ENCODE measurements around the gene CDKAL1. TPM values are rescaled to one million over a fixed set of nuclear protein-coding genes. Genes with fewer than 3 reads are reported as not detected.

The CDKAL1 gene
- total and polyA plus RNA-seq, 11 donors, result 3.2 to 14.3 (median 9.3) TPM

DNA sequence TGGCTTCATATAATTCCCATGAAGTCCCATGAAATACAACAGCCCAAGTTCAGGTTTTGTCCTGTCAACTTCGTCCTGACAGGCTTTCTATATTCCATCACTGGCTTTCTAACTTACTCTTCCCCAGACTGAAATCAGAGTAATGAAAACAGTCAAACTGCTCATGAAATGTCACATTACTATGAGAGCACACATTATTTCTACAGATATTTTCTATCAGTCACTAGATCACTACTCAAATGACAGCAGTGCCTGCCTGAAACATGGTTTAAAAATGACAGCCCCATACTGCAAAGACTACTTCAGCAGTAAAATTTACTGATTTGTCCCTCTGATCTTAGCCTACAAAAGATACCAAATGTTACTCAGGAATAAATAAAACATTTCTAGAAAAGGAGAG, 616.4 kb downstream of the CDKAL1 start:
- H3K4me1 ChIP-seq, result peaks cover 0 to 7% (median 0%) of the 10 kb centered on the region in 12 donors
- no peaks in the 10 kb centered on the region for H3K9me3 ChIP-seq
- intact Hi-C loops (cut with DNase I), result no loop called here
- ATAC-seq, result no peak
- H3K4me3 ChIP-seq, result no peak overlapping the region
- H3K27ac ChIP-seq, result no peak overlapping the region
- TF ChIP-seq, protein P1, sequence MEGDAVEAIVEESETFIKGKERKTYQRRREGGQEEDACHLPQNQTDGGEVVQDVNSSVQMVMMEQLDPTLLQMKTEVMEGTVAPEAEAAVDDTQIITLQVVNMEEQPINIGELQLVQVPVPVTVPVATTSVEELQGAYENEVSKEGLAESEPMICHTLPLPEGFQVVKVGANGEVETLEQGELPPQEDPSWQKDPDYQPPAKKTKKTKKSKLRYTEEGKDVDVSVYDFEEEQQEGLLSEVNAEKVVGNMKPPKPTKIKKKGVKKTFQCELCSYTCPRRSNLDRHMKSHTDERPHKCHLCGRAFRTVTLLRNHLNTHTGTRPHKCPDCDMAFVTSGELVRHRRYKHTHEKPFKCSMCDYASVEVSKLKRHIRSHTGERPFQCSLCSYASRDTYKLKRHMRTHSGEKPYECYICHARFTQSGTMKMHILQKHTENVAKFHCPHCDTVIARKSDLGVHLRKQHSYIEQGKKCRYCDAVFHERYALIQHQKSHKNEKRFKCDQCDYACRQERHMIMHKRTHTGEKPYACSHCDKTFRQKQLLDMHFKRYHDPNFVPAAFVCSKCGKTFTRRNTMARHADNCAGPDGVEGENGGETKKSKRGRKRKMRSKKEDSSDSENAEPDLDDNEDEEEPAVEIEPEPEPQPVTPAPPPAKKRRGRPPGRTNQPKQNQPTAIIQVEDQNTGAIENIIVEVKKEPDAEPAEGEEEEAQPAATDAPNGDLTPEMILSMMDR (IDR thresholded peaks at IDR 0.05), result no peak
- no peak for TF ChIP-seq POLR2A (IDR thresholded peaks at IDR 0.05)
- no peaks in the 10 kb centered on the region for H3K36me3 ChIP-seq
- no peaks in the 10 kb centered on the region for H3K27me3 ChIP-seq
- no peak for DNase-seq
- WGBS, 4 donors, result 89 to 93% (median 91%) methylated on average over 1 of the region's 1 CpG

DNA sequence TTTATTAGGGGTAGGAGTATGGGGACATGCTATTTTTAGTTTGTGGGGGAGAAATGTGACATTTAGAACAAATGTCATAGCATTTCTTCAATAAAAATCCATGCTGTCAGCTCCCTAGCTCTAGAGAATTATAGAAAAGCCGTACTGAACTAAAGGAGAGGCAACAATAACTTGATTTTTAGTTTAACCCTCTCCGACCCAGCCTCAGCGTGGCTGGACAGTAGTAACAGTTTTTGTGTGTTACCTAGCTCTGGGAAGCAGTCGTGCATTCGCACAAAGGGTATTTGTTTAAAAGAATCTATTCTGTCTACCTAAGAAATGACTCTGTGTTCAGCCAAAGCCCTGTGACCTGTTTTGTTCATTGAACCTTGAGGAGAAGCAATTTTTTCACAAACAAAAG, 616.9 kb downstream of the CDKAL1 start:
- TF ChIP-seq POLR2A (IDR thresholded peaks at IDR 0.05), result no peak
- DNase-seq (no peak), ATAC-seq (no peak)
- no peaks in the 10 kb centered on the region for H3K27me3 ChIP-seq
- WGBS, 4 donors, result 65 to 75% (median 73%) methylated on average over 5 of the region's 5 CpGs
- no peaks in the 10 kb centered on the region for H3K36me3 ChIP-seq
- peaks cover 0 to 7% (median 0%) of the 10 kb centered on the region in 12 donors for H3K4me1 ChIP-seq
- H3K27ac ChIP-seq, result no peak overlapping the region
- no peaks in the 10 kb centered on the region for H3K9me3 ChIP-seq
- intact Hi-C loops (cut with DNase I), result no loop called here
- H3K4me3 ChIP-seq, result no peak overlapping the region

DNA sequence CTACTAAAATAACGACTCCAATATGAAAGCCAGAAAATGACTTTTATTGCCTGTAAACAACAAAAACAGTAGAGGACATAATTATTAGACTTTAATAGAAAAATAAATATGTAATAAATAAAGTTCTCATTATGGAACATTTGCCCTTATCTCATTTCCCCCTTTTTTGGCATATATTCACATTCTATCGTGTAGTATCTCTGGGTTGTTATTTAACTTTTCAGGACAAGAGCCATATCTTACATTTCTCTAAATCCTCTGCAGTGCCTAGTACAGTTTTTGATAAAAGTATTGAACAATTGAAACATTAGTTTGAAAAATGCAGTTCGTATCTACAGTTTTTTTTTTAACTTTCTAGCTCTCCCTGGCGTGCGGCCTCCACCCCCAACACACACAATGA, 617.3 kb downstream of the CDKAL1 start:
- Histone ChIP-seq H3K27me3 (no peaks in the 10 kb centered on the region), H3K27ac (no peak overlapping the region), H3K4me3 (no peak overlapping the region), H3K4me1 (peaks cover 0 to 7% (median 0%) of the 10 kb centered on the region in 12 donors), H3K9me3 (no peaks in the 10 kb centered on the region), H3K36me3 (no peaks in the 10 kb centered on the region)
- ATAC-seq (no peak), DNase-seq (no peak)
- 67 to 76% (median 72%) methylated on average over 5 of the region's 5 CpGs for WGBS, 4 donors
- intact Hi-C loops (cut with DNase I), result no loop called here
- TF ChIP-seq POLR2A (IDR thresholded peaks at IDR 0.05), result no peak
- TF ChIP-seq, protein P1 (IDR thresholded peaks at IDR 0.05), result no peak

DNA sequence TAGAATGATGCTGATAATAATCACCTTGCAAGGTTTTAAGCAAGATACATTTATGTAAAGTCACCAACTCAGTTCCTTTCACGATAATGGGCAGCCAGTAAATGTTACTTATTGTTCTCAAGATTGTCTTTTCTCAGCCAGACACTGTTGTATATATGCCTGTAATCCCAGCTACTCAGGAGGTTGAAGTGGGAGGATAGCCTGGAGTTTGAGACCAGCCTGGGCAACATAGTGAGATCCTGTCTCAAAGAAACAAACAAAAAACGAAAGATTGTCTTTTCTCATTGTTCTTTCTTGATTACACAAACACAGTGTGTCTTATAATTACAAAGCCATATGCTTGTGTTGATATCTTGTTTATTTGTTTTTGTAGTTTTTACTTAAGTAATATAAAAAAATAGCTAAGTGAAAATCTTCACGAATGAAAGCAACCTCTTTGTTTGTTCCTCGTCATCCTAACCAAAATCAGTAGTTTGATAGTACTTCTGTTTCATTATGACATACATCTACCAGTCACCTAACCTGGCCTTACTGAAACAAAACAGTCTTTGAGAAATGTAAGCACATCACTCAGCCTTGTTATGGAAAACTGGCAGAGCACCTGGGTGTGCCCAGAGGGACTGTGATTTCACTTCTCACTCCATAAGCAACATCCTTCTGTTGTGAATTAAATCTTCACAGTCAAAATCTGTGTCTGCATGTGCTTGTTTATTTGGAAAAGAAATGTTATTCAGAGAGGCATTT, 623.1 kb downstream of the CDKAL1 start:
- Histone ChIP-seq H3K4me1 (peaks cover 0 to 7% (median 0%) of the 10 kb centered on the region in 12 donors), H3K27ac (no peak overlapping the region), H3K4me3 (no peak overlapping the region), H3K36me3 (no peaks in the 10 kb centered on the region), H3K27me3 (no peaks in the 10 kb centered on the region), H3K9me3 (no peaks in the 10 kb centered on the region)
- DNase-seq (no peak), ATAC-seq (no peak)
- TF ChIP-seq, protein P1 (IDR thresholded peaks at IDR 0.05), result no peak
- TF ChIP-seq POLR2A (IDR thresholded peaks at IDR 0.05), result no peak
- WGBS, 4 donors, result 67 to 75% (median 74%) methylated on average over 4 of the region's 4 CpGs
- intact Hi-C loops (cut with DNase I), result no loop called here

DNA sequence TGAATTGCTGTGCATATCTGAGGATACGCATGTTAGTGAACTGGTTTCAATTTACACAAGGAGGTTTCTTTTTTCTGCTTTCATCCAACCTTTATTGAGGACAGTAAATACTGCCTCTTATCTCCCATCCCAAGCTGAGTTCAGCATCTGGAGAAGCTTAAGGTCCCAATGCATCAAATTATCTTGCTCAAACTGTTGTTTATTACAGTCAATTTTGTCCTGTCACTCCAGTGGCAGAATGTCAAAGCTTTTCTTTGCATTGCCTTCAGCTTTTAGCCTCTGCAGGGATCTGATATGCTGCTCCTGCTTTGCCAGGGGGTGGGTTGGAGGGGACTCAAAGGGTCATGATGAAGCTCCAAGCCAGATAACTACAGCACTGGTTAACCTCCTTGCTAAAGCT, 623.9 kb downstream of the CDKAL1 start:
- Histone ChIP-seq H3K27me3 (no peaks in the 10 kb centered on the region), H3K27ac (no peak overlapping the region), H3K36me3 (no peaks in the 10 kb centered on the region), H3K9me3 (no peaks in the 10 kb centered on the region), H3K4me3 (no peak overlapping the region), H3K4me1 (peaks cover 0 to 7% (median 0%) of the 10 kb centered on the region in 12 donors)
- intact Hi-C loops (cut with DNase I), result no loop called here
- TF ChIP-seq, protein P1 (IDR thresholded peaks at IDR 0.05), result no peak
- no peak for TF ChIP-seq POLR2A (IDR thresholded peaks at IDR 0.05)
- no peak for ATAC-seq
- no peak for DNase-seq
- 74 to 83% (median 80%) methylated on average over 1 of the region's 1 CpG for WGBS, 4 donors
